CD4-positive, alpha-beta T cell treated with Interleukin-4 for 4 hours (primary cell): ENCODE data around the gene ADH6.
"Not testable (repeated sequence)": the region's sequence is repeated elsewhere in the genome, so short reads cannot be mapped to it uniquely, and the experiment has no call there.

Experiments used
- DNase-seq: peaks from one replicate; pipeline ENCODE4 v3.0.0-alpha.2; 2020

ADH6 gene

DNA sequence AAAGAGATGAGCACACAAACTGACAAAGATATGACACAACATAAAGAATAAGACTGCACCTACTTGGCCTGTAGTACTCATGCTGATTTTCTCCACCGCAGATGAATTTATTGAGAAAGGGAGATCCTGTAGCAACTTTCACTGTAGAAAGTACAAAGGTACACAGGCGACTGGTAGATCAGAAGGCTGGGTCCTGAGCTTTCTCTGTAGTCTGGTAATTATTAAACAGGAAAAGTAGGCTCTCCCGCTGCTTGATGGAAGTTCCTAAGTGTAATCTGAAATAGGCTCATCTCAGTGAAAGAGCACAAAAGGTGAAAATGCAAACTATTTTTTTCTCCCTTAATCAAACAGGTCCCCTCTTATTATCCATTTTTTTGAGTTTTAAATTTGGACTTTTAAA, at the start of gene ADH6:
Gene ADH6 (minus strand): TSS at position 175 of the 400 bp plus-strand sequence. CDS start 94 bp downstream, at position 81.
- DNase-seq, result no peak

DNA sequence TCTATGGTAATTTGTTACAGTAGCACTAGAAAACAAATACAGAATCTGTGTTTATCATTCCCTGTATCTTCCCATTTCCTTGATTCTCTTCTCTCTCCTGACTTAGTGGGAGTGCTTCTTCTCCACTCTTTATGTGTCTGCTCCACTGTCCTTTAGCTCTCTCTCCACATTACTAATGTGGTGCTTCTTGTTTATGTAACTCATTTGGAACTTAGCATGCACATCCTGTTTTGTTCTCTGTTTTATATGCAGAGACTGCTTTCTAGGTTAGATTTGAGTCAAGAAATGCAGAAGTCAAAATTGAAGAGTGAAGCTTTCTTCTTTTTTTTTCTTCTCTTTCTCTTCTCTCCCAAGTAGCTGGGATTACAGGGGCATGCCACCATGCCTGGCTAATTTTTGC, 45.9 kb upstream of the ADH6 start:
- DNase-seq, result no peak

DNA sequence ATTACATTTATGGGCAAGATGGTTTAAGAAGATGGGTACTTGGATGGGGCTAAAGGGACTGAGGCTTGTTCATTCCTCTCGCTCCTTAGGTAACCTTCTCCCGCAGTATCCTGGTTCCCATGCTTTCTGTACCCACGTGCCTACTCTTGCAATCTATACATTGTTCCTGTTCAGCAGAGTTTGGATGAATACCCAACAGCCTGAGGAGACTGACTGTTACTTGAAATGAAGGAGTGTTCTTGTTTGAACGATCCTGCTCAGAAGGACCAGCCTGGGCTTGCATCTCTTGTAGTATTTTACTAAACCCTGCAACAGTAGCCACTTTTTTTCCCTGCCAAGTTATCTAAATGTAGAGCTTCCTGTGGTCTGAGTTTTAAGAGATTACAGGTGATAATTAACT, 33.7 kb upstream of the ADH6 start:
- DNase-seq, result no peak

DNA sequence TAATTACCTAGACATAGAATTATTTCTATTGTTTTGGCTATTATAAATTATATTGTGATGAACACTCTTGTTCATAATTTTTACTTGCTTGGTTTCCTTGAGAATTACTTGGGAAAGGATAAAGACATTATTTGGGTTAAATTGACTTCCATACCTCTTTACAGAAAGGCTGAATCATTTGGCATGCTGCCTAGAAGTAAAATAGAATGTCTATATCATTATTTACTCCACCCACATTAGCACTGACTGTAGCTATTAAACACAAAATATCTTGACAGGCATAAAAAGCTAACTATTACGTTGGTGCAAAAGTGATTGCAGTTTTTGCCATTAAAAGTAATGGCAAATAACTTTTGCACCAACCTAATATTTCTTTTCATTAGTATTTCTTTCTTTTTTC, 29.7 kb upstream of the ADH6 start:
- no peak for DNase-seq

DNA sequence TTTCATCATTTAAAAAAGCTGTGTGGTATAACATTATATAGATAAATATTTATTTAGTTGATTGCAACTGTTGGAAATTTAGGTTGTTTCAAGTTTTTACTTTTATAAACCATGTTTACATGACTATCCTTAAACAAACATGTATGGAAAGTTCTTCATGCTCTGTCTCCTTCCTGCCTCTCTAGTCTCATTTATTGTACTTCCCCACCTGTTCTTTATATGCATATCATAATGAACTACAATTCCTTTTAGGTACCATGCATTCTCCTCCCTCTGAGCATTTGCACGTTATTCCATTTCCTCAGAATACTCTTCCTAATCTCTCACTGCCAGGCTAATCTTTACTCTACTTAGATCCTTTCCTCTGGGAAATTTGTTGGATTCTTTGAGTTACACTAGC, 16.9 kb upstream of the ADH6 start:
- DNase-seq, result no peak

DNA sequence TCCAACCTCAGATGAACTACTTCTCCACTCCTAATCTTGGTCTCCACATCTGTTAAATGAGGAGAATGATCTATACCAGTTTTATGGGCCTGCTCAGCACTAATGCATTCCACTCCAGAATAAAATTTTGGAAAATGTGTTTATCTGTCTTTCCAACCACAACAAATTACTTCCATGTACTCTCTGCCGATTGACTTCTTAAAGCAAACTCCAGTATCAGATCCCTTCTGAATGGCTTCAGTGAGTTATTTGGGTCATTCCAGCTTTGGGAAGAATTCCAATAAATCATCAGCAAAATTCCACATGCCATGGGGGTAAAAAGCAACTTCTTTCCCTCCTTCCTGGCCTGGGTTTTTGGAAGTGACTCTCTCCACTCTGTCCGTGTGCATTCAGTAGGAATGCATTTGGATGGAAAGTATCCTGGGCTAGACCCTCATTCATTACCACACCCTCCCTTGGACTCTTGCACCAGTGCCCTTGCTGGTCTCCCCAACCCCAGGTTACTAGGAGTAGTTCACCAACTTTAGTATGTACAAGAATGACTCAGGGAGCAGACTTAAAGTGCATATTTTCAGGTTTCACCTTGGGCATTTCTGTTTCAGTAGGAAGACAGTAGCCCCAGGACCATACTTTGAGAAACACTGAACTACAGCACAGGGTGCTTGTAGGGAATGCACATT, 15.4 kb upstream of the ADH6 start:
- DNase-seq, result no peak

DNA sequence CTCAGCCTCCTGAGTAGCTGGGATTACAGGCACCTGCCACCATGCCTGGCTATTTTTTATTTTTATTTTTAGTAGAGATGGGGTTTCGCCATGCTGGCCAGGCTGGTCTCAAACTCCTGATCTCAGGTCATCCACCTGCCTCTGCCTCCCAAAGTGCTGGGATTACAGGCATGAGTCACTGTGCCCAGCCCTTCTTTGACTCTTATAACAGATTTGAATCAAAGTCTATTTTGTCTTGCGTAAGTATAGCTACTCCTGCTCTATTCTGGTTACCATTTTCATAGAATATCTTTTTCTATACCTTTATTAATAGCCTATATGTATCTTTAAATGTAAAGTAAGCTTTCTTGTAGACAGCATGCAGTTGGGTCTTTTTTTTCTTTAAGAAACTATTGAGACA, 14.4 kb upstream of the ADH6 start:
- DNase-seq, result not testable (repeated sequence)

DNA sequence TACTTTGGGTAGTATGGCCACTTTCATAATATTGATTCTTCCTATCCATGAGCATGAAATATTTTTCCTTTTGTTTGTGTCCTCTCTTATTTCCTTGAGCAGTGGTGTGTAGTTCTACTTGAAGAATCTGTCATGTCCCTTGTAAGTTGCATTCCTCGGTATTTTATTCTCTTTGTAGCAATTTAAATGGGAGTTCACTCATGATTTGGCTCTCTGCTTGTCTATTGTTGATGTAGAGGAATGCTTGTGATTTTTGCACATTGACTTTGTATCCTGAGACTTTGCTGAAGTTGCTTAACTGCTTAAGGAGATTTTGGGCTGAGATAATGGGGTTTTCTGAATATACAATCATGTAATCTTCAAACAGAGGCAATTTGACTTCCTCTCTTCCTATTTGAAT, 9.7 kb upstream of the ADH6 start:
- DNase-seq, result not testable (repeated sequence)

DNA sequence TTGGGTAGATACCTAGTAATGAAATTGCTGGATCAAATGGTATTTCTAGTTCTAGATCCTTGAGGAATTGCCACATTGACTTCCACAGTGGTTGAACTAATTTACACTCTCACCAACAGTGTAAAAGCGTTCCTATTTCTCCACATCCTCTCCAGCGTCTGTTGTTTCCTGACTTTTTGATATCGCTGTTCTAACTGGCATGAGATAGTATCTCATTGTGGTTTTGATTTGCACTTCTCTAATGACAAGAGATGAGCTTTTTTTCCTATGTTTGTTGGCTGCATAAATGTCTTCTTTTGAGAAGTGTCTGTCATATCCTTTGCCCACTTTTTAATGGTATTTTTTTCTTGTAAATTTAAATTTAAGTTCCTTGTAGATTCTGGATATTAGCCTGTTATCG, 8.6 kb upstream of the ADH6 start:
- not testable (repeated sequence) for DNase-seq

DNA sequence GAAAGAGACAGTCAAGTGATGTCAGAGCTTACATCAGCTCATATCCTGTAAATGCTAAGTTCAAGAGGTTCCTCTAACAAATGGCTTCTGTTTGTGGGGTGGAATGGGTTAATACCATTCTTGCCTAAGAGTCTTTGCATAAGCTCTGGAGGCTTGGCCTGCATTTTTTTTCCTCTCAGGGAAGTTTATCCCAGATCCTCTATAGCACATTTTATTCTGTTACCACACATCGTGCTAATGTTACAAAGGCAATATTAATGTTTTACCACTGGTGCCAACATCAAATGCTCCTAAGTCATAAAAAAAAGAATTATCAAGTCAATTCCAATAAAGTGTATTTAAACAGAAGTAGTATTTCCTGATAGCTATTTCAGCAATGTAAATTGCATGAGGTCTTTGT, 2.9 kb upstream of the ADH6 start:
- no peak for DNase-seq

DNA sequence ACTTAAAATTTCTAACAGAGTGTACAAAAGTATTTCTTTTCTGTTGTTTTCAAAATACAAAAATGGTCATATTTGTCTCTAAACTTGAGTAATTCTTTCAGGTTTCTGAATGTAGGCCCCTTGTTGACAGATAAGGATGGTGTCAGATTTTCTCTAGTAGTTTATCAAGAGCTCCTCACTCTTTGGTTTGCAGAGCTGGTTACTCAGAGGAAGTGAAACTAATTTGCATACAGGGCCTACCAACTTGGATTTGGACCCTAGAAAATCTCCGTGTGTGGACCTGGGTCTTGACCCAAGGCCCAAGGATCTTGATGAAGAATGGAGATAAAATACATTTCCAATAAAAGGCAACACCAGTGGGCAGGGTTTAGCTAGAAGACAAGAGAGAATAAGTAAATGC, 433 bp upstream of the ADH6 start:
- DNase-seq, result no peak

DNA sequence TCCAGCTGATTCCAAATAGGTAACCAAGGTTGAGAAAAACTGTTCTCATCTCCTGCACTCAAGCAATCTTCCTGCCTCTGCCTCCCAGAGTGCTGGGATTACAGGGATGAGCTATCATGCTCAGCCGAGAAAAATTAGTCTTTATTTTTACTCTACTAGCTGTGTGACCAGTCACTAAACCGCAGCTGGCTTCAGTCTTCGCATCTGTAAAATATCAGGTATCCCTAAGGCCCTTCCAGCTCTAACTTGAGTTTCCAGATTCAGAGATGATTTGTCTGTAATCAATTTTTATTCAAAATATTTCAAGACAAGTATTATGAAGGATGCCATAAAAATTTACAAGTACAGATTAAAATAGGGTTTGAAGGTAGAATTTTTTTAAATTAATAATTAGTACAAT, 3.5 kb downstream of the ADH6 start:
- no peak for DNase-seq

DNA sequence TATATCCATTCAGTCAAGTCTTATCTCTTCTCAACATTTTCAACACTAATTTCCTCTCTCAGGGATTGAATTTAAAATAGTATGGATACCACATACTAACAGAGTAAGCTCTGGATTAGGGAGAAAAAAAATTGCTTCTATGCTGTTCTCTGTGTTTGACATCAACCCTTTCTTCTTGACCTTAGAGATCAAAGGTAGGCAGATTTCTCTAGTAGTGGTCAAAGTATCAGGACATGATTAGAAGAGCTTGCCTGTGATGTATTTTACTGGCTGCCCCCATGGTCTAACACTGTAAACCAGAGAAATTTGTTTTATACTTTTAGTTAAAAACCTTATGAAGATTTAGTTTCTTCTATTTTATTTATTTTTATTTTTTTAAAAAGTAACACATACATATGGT, 8.3 kb downstream of the ADH6 start:
- DNase-seq, result no peak

DNA sequence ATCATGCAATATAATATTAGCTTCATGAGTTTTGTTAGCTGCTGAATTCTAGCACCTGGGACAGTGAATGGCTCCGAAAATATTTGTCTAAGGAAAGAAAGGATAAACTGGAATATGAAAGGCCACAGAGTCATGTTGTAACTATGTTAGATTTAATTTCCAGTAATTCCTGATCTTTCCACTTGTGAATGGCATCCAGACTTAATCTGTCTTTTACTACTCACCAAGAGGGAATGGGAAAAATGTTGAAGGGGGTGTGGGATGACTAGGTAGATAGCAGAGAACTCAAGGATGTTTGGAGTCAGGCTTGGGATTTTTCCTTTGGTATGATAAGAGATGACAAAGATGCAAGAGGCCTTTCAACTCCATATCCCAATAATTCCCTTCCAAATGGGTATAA, 9.4 kb downstream of the ADH6 start:
- no peak for DNase-seq

DNA sequence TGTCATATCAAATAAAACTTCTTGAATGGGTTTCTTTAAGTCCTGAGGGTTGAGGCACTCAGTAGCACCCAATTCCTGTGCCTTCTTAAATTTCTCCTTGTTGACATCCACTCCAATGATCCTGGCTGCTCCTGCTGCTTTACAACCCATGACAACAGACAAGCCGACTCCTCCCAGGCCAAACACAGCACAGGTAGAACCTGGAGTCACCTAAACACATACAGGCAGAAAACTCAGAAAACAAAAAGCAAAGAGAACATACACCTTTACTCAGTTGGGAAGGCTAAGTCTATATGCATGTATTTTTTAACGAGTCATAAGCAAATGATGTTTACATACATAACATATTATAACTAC, 10.3 kb downstream of the ADH6 start:
- no peak for DNase-seq

DNA sequence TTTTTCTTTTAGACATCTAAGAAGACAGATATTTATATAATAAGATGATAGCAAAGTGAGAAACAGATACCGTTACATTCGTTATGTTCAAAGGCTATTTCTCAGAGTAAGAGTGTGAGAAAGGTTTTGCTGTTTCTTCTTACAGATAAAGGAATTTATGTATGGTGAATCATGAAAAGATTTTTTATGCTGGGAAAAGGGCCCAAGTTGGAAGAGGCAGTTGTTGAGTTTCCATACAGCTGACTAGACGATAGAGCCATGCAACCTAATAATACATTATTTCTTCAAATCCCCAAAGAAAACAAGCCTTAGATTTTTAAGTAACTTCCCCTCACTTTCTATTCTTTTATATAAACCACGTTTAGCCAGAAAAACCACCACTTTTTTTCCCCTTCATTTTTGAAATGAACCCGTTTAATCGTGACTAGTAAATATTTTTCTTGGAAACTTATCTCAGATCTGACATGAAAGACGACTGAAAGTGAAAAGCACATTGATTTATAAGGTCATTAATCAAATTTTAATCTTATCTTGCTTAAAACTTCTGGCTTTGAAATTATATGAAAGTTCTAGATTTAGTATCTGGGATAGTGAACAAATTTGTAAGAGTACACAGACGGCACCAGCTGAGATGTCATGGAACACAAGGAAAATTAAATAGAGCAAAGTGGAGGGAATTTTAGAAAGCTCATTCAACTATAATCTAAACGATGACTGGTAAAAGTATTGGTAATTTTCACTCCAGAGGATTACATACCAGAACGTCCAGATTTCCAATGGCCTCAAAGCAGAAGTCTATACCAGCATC, 10.9 kb downstream of the ADH6 start:
- no peak for DNase-seq

DNA sequence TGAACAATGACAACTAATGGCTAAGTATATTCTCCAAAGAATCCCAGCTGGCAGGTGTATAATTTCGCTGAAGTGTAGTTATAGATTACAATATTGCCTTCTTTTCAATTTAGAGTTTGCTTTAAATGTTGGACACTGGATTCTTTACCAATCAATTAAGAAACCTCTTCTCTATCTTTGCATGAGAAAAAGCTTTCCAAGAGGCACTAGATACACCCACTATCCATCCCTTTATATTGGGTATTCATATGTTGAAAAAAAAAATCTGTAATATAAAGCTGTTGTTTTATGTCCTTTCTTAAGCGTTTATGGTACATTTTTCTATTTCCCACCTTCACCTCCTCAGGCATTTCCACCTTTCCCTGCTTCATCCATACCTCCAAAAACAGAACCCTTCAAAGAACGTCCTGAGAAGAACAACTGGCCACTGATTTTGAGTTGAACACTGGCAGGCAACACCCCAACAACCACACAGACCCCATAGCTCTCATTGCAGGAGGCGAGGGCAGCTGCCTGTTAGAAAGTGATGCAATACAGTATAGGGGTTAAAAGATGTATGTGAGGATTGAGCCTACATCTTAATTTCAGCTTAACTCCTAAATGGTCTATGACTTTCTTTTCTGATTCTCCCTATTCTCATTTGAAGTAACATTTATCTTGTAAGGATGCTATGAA, 11.8 kb downstream of the ADH6 start:
- no peak for DNase-seq

DNA sequence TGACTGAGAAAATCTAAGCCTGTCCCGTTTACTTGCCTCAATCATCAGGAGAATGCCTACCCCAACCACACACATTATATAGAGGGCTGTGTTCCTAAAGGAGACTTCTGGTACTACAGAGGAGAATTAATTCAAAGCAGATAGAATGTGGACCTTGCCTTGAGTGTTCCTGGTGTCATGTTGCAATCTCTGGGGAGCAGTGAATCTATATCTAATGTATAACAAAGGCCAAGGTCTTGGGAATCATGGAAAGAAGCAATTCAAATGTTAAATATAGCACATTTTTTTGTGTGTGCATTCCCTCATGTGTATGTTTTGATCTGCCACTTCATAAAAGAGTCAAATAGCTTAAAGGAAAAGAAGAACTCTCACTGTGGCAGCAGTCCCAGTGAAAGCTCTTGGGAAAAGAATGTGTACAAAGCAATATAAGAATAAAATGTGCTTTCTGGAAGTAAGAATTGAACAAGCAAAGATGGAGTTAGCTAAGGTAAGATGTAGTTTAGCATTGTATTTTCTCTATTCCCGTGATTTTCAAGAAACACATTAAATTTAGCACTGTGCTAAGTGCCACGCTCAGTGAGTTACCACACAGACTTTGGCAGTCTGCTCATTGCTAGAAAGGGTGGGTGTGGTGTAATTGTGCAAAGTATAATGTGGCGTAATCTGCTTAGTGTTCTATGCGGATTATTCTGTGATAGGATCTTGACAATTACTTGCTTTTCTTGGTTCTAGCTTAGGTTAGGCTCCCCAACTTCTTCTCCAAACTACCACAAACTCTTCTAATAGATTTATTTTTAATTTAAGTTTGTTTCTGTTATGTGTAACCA, 13.7 kb downstream of the ADH6 start:
- DNase-seq, result no peak

DNA sequence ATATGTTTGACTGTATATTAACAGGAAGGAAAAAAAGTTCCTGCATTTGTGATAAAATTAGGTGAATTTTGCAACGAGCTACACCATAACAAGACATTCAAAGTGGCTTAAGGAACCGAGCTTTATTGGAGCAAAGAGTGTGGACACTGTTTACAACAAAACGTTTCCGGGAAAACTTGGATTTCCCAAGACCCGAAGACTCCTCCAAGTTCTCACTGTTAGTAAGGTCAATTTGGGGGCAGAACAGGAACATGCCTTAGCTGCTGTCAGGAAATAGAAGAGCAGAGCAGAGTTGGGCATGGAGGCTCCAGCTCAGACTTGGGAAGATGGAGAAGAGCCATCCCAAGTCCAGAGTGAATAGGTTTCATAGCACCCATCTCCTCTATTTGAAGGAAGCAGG, 16.5 kb downstream of the ADH6 start:
- DNase-seq, result no peak

DNA sequence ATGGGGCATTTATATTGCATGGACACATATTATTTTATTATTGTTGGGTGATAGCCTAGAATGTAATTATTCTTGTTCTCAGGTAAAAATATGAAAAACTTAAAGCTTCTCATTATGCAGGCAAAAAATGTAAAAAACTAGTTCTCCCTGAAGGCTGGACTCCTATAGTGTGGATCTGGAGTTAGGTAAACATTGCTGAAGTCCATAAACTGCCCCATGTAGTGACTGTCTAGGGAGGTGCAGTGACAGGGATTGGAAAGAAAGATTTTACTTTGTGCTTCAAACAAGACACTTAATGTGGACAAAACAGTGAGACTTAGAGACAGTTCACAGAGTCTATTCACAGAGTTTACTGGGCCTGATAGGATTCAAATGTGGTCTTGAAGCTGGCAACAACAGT, 17.0 kb downstream of the ADH6 start:
- DNase-seq, result no peak

DNA sequence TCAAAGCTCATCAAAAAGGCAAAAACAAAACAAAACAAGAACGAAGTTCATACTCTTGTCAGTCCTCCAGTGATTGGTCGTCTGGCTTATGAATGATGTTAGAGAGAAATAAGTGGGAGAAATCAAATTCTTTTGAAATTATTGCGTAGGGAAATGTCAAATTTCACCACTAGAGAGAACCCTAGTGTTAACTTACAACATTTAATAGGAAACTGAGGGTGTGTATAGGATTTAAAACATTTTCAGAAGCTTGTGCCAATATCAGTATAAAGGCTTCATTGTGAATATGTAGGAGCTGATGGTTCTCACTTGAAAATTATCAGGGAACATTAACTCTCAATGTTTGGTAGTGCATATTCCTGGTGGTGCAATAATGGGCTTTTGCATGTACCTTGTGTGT, 17.4 kb downstream of the ADH6 start:
- no peak for DNase-seq

DNA sequence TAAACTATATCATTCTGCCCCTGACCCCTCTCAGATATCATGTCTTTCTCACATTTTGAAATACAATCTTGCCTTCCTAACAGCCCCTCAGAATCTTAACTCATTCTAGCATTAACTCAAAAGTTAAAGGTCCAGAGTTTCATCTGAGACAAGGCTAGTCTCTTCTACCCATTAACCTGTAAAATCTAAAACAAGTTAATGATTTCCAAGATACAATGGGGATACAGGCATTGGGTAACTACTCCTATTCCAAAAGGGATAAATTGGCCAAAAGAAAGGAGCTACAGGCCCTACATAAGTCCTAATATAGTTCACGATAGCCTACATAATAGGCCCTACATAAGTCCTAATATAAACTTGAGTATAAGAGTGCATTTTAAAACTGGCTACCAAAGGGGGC, 18.9 kb downstream of the ADH6 start:
- no peak for DNase-seq

DNA sequence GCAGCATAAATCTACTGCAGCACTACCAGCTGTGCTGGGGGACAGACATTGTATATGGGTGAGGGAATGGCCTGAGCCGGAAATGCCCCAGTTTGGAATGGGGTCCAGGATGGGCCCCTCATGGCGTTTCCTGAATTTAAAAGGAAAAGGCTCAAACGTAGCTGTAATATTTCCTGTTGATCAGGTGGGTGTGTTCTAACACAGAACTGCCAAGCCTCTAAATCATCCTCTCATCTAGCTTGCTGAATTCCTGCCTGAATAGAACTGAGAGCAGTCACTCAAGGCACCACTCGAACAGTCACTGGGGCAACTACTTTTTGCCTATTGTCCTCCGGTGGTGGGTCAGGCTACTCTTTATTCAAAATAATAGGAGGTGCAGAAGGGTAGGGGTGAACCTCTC, 28.7 kb downstream of the ADH6 start:
- no peak for DNase-seq
